GM21423 (cell line): ENCODE data around the gene SORT1.

Experiments
- ATAC-seq: cut with Tn5 transposase; IDR thresholded peaks from one replicate; pipeline ENCODE4 v1.9.1; 2021; ENCODE audit warnings: mild to moderate bottlenecking, moderate library complexity; ENCODE audit not compliant: unreplicated experiment

Gene SORT1

DNA sequence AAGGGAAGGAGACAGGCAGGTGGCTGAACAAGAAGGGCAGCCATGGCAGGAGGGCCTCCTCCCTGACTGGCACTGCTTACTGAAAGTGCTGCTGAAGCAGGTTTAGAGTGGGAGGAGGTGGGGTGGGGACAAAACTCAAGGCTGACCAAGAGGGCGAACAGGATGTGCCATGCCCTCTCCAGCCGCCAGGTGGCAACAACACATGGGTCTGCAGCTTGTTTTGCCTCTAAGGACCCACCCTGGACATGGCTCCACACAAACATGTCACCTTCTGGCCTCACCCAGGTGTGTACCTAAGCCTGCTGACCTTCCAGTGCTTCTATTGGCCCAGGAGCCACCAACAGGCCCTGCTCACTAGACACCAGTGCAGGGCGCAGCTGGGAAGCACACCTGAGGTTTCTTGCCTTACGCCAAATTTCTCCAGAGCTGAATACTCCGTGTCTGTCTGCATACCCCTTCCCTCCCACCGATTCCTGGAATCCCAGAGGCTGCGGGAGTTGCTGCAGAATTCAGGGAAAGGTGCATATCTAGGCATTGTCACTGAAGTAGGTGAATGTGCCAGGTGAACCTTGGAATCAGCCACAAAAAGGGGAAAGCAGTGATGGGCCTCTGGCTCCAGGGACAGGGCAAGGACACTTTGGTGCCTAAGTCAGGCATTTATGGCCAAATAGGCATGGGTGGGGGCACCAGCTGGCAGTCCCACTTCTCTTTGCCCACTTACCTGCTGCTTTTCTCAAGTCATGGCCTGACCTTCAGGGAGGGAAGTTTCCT lies 120.1 kb downstream of the SORT1 start:
- peak; percentile 84 for ATAC-seq

DNA sequence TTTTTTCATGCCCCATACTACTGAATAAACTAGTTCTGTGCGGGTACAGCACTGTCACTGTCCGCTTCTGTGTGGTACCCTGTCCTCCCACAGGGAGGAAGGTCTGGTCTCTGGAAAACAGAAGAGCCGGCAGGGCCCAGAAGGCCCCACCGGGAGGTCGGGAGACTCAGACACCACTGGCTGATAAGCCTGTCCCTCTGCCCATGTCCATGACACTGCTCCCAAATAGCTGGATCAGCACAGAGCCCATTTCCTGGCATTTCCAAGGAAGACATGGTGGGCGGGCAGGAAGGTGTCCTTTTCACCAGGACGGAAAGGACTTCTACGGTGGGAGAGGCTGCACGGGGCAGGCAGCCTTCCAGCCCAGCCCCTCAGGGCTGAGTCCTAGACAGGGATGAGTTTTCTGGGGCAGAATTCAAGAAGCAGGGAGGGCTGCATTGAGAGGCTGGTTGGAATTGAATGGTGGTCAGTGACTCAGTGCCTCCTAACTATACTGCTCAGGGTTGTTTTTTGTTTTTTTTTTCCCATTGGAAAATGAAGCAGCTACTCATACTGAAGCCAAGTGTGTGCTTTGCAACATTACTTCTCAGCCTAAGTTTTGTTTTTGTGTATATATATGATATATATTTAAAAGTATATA lies 121.9 kb downstream of the SORT1 start:
- ATAC-seq = no peak

DNA sequence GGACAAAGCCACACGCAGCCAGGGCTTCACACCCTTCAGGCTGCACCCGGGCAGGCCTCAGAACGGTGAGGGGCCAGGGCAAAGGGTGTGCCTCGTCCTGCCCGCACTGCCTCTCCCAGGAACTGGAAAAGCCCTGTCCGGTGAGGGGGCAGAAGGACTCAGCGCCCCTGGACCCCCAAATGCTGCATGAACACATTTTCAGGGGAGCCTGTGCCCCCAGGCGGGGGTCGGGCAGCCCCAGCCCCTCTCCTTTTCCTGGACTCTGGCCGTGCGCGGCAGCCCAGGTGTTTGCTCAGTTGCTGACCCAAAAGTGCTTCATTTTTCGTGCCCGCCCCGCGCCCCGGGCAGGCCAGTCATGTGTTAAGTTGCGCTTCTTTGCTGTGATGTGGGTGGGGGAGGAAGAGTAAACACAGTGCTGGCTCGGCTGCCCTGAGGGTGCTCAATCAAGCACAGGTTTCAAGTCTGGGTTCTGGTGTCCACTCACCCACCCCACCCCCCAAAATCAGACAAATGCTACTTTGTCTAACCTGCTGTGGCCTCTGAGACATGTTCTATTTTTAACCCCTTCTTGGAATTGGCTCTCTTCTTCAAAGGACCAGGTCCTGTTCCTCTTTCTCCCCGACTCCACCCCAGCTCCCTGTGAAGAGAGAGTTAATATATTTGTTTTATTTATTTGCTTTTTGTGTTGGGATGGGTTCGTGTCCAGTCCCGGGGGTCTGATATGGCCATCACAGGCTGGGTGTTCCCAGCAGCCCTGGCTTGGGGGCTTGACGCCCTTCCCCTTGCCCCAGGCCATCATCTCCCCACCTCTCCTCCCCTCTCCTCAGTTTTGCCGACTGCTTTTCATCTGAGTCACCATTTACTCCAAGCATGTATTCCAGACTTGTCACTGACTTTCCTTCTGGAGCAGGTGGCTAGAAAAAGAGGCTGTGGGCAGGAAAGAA lies 122.9 kb downstream of the SORT1 start:
- no peak for ATAC-seq

DNA sequence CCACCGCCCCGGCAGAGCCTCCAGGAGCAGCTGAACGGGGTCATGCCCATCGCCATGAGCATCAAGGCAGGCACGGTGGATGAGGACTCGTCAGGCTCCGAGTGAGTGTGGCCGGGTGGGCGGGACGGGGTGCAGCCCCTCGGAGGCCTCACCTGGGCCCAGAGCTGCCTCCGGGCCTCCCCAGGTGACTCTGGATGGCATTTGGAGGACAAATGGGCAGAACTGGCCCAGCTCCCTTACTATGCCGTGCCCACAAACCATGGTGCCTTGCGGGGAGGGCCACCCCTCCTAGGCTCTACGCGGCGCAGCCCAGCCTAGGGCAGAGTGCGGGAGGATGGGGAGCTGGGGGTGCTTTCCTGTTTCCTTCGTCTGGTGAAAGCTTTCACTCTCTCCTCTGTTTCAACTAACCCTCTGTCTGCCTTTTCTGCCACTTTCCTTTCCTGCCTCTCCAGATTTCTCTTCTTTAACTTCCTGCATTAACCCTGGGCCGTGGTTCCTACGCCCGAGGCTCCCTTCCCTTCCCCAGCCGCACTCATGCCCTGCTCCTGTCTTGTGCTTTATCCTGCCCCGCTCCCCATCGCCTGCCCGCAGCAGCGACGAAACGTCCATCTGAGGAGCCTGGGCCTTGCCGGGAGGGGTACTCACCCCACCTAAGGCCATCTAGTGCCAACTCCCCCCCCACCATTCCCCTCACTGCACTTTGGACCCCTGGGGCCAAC lies 124.0 kb downstream of the SORT1 start:
- ATAC-seq = no peak

DNA sequence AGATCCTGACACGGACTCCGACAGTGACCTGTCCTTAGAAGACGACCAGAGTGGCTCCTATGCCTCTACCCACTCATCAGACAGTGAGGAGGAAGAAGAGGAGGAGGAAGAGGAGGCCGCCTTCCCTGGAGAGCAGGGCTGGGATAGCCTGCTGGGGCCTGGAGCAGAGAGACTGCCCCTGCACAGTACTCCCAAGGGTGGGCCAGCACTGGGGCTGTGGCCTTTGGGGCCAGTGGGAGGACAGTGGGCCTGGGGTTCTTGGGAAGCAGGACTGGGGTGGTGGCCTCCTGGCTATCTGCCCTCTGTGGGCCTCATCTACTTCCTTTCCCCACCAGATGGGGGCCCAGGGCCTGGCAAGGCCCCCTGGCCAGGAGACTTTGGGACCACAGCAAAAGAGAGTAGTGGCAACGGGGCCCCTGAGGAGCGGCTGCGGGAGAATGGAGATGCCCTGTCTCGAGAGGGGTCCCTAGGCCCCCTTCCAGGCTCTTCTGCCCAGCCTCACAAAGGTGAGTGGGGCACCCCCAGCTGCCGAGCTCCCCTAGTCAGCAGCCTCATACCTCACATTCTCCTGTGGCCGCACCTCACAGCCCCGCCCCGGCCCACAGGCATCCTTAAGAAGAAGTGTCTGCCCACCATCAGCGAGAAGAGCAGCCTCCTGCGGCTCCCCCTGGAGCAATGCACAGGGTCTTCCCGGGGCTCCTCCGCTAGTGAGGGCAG lies 124.7 kb downstream of the SORT1 start:
- no peak for ATAC-seq

DNA sequence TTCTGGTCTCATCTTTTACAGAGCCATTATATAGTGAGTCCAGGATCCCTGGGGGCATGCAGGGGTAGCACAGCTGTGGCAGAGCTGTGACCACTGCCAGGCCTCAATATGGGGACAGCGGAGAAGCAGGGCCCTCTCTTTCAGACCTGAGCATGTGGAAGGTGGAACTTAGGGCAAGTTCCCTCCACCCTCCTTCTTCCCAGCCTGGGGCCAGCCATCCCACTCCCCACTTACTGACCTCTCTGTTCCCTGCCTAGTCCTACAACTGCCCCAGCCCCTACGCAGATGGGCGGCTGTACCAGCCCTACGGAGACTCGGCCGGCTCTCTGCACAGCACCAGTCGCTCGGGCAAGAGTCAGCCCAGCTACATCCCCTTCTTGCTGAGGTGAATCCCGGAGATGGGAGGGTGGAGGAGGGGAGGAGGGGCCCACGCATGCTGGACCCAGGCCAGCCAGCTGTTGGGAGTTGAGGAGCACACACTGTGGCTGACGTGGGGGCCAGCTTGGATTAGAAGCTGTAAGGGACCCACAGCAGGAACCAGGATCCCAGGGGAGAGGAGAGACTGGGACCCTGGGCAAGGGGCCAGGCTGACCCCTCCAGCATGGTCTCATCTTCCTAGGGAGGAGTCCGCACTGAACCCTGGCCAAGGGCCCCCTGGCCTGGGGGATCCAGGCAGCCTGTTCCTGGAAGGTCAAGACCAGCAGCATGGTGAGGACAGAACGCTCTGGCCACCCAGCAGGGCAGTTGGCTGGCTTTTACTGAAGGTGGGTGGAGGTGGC lies 125.5 kb downstream of the SORT1 start:
- ATAC-seq = no peak

DNA sequence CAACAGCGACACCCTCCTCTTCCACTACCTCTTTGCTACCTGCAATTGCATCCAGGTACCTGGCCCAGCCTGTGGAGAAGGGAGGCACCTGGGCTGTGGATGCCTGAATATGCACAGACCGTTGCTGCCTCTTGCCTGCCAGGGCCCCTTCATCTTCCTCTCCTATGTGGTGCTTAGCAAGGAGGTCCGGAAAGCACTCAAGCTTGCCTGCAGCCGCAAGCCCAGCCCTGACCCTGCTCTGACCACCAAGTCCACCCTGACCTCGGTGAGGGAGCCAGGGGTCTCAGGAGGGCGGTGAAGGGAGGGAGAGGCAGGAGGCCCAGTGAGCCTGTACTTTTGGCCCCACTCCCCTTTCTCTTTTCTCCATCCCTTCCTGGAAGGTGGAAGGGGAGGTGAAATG lies 126.3 kb downstream of the SORT1 start:
- no peak for ATAC-seq

DNA sequence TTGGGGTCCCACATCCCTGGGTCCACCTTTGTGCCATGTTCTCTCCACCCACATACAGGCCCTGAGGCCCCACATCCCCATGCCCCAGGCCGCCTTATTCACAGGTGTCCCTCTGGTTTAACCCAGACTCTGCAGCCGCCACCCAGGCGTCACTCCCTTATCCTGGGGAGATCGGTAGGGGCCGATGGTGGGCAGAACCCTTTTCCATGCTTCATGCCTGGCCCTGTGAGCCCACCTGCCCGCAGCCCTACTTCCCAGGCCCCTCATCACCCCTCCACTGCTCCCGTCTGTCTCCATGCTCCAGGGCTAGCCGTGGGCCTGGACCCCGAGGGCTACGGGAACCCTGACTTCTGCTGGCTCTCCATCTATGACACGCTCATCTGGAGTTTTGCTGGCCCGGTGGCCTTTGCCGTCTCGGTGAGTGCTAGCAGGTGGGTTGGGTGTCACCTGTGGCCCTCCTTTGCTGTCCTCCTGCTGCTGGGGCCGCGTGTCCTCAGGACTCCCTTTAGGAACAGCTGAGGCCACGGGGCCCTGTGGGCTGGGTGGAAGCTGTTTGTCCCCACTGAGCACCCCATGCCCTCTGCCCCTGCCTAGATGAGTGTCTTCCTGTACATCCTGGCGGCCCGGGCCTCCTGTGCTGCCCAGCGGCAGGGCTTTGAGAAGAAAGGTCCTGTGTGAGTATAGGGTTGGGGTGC lies 126.9 kb downstream of the SORT1 start:
- ATAC-seq = no peak

DNA sequence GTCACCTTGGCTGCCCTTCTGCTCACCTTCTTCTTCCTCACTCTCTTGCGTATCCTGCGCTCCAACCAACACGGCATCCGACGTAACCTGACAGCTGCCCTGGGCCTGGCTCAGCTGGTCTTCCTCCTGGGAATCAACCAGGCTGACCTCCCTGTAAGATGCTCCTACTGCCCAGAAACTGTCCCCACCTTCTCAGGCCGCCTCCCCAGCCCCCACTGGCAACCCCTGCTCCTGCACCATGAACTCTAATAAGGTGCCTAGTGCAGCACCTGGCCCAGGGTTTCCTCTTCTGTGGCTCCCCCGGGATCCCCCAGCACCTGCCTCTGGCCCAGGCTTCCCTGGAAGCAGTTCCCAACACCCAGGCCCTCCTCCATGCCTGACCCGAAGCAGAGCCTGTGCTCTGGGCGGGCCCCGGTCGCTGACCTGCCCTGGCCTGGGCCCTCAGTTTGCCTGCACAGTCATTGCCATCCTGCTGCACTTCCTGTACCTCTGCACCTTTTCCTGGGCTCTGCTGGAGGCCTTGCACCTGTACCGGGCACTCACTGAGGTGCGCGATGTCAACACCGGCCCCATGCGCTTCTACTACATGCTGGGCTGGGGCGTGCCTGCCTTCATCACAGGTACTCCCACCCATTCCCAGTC lies 127.6 kb downstream of the SORT1 start:
- no peak for ATAC-seq

DNA sequence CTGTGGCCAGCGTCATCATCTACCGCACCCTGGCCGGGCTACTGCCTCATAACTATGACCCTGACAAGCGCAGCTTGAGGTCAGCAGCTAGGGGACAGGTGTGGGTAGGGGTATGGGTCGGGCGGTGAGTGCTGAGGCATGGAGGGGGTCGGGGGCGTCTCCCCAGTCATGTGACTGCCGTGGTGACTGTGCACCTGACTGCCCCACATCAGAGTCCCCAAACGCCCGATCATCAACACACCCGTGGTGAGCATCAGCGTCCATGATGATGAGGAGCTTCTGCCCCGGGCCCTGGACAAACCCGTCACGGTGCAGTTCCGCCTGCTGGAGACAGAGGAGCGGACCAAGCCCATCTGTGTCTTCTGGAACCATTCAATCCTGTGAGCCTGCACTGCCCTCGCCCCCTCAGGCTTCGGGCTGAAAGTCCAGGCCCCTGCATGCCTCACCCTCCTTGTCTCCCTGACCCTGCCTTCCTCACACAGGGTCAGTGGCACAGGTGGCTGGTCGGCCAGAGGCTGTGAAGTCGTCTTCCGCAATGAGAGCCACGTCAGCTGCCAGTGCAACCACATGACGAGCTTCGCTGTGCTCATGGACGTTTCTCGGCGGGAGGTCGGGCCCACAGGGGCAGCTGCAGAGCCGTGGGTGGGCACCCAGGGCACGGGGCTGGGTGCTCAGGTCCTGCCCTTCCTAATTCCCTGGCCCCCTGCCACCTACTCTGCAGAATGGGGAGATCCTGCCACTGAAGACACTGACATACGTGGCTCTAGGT lies 128.3 kb downstream of the SORT1 start:
- no peak for ATAC-seq

DNA sequence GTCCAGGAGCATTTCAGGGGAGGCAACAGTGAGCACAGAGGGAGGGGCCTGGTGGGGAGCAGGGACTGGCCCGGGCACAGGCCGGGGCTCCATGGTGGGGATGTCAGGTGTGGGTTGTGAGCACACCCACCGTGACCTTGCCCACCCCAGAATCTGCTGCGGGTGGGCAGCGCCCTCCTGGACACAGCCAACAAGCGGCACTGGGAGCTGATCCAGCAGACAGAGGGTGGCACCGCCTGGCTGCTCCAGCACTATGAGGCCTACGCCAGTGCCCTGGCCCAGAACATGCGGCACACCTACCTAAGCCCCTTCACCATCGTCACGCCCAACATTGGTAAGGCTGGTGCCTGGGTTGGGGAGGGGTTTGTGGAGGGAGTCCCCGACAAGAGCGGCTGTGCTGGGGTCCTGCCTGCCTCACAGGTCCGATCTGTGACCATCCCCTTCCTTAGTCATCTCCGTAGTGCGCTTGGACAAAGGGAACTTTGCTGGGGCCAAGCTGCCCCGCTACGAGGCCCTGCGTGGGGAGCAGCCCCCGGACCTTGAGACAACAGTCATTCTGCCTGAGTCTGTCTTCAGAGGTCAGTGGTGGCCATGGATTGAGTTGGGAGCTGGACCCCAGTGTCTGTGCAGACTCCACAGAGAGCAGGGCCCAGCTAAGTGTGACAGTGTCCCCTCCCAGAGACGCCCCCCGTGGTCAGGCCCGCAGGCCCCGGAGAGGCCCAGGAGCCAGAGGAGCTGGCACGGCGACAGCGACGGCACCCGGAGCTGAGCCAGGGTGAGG lies 129.1 kb downstream of the SORT1 start:
- ATAC-seq = no peak

DNA sequence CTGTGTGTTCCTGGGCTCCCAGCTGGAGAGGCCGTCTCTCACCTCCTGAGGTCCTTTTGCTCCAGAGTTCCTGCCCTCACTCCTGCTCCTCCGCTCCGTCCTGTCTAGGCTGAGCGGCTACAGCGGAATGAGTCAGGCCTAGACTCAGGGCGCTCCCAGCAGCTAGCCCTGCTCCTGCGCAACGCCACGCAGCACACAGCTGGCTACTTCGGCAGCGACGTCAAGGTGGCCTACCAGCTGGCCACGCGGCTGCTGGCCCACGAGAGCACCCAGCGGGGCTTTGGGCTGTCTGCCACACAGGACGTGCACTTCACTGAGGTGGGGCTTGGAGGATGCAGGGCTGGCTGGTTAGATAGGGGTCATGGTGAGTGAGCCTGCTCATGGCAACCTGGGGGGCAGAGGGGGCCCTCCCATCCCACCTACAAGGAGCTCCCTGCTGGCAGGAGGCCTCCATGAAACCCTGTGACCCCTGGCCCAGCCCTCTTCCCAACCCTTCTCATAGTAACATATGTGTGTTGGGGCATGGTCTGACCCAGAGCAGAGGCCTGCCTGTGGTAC lies 129.9 kb downstream of the SORT1 start:
- no peak for ATAC-seq

DNA sequence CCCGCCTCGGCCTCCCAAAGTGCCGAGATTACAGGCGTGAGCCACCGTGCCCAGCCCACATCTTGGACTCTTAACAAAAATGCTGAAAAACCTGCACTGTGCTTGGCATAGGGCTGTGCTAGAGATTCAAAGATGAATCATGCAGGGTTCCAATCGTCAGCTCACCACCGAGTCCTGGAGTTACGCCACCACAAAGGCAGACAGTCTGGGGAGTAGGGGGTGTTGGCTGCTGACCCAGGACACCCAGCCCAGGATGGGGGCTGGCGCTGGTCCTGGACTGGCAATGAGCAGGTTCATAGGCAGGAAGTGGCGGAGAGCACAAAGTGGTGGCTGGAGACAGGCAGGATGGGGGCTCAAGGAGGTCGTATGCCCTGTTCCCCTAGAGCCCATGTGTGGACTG lies 130.8 kb downstream of the SORT1 start:
- ATAC-seq = no peak

DNA sequence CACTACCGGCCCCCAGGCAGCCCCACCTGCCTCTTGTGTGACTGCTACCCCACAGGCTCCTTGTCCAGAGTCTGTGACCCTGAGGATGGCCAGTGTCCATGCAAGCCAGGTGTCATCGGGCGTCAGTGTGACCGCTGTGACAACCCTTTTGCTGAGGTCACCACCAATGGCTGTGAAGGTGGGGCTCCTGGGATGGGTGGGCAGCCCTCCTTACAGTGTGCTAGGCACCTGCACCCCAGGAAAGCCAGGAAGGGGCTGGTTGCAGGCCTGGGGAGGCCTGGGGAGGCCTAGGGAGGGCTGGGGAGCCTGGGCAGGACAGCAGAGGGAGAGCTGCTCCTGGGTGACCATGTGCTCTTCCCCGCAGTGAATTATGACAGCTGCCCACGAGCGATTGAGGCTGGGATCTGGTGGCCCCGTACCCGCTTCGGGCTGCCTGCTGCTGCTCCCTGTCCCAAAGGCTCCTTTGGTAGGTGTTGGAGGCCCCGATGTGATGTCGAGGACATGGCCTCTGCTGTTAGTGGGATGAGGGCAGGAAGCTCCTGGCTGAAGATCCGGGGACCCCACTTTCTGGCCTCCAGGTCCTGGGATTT lies 131.9 kb downstream of the SORT1 start:
- no peak for ATAC-seq

DNA sequence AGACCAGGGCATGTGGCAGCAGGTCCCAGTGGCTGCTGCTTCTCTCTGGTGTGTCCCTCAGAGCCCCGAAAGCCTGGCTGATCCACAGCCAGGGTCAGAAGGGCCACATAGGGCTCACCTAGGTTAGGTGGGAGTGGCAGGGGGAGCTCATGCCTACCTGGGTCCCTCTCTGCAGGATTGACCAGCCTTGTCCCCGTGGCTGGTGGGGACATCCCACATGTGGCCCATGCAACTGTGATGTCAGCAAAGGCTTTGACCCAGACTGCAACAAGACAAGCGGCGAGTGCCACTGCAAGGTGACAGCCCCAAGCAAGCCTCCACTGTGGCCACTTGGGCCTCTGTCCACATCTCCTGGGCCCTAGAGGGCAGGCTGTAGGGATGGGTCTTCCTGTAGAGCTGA lies 132.7 kb downstream of the SORT1 start:
- no peak for ATAC-seq

DNA sequence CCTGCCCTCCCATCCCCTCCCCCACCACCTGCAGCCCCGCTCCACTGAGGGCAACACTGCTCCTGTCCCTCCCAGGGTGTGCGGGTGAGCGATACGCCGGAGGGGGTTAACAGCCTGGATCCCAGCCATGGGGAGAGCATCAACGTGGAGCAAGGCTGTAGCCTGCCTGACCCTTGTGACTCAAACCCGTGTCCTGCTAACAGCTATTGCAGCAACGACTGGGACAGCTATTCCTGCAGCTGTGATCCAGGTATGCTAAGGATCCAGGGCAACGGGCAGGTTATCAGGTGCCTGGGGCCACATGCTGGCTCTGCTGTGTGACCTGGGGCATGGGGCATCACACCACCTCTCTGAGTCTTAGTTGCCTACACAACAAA lies 133.4 kb downstream of the SORT1 start:
- no peak for ATAC-seq
